Lung microvascular endothelial cell (primary cell): ENCODE data around the gene FGF14. TPM values are rescaled to one million over a fixed set of nuclear protein-coding genes. Genes with fewer than 3 reads are reported as not detected.
A peak's percentile ranks its signal among the peaks of the same experiment; 100 is the strongest.

Experiments
- DNase-seq, 2 donors: peaks; one replicate each; pipeline versions ENCODE4 v3.0.0 to v3.0.0-alpha.2; 2010; ENCODE audit warnings: low read depth in 2 of 2
- total RNA-seq: library from RNA; depleted of rRNA; stranded (reverse); fragments of >200 nt; gene quantifications from 2 replicates; pipeline ENCODE4 v1.2.1, GENCODE V29; 2014

FGF14 gene
- total RNA-seq, 1 donor from 2014 or later = 0.79 TPM

DNA sequence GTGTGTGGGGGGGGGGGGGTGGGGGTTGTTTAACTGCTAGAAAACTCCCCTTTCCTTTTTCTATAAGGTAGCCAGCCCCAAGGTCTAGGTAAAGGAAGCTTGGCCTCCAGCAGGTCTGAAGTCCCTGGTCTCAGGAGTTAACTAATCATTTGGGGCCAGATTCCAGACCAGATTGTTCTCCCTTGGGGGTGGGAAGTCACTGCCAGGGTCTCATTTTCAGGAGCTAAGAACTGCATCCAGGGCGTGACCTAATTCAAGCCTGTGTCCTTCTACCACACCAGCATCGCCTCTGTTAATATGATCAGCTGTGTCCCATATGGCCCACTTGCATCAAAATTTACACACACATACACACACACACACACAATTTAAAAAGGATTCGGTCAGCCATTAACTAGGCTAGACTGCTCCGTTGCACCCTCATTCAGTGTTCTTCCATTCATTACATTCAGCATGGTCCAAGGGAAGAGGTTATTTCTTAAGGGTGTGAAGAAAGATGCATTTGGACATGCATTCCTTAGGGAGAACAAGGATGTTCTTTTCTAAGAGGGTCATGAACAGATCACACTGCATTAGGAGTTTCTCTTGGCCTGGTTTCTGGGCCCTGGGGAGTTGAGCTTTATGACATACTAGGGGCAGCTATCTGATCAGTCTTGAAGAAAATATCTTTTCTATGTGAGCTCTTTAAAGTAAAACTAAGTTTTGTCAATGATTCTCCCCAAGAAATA, 91.0 kb downstream of the FGF14 start:
- DNase-seq = no peak

DNA sequence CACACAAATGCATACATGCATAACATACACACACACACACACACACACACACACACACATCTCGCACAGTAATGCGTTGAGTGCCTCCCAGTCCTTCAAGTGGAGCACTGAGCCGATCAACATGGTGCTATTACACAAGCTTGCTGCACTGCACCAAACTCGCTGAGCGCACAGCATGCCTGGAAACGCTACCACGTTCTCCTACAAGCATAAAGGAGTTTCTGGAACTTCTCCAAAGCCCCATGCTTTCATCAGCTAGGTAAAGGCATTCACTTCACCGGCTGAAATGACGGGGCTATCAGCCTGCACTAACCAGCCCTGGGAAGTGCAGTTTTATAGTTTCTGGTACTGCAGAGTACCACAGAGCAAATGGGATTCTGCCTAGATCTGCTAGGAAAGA, 92.7 kb downstream of the FGF14 start:
- DNase-seq = no peak

DNA sequence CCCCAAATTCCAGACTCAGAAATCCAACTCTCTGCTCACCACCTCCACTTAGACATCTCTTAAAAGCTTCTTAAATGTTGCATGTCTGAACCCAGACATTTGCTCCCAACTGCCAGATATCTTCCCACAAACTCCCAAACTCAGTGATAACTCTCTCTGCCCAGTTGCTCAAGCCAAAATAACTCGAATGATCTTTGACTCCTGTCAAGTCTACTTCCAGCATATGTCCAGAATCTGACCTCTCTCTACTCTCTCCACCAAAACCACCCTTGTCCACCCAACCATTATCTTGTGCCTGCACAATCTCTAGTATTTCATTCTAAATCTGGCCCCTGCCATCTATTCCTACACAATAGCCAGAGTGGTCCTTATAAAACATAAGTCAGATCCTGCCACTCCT, 99.3 kb downstream of the FGF14 start:
- DNase-seq = no peak

GRCh38 chr13:102300379-102300778, 101.5 kb downstream of the FGF14 start:
- no peak for DNase-seq

GRCh38 chr13:102299366-102299765, 102.5 kb downstream of the FGF14 start:
- DNase-seq = no peak

DNA sequence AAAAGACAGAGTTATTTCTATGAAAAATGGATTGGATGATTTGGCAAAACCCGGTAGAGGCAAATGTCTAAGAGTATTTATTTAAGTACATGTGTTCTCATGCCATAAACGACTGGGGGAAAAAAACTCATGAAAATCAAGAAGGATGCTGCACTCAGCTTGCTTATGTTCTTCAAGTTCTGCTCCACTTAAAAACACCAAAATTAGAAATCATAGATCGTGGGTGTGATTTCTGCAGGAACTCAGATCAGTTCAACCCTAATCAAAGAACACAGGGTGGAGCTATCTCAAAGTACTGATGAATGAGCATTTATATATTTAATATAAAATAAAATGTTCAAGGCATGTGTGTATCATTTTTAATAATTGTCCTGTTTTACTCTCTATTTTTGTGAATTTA, 103.8 kb downstream of the FGF14 start:
- DNase-seq = no peak

DNA sequence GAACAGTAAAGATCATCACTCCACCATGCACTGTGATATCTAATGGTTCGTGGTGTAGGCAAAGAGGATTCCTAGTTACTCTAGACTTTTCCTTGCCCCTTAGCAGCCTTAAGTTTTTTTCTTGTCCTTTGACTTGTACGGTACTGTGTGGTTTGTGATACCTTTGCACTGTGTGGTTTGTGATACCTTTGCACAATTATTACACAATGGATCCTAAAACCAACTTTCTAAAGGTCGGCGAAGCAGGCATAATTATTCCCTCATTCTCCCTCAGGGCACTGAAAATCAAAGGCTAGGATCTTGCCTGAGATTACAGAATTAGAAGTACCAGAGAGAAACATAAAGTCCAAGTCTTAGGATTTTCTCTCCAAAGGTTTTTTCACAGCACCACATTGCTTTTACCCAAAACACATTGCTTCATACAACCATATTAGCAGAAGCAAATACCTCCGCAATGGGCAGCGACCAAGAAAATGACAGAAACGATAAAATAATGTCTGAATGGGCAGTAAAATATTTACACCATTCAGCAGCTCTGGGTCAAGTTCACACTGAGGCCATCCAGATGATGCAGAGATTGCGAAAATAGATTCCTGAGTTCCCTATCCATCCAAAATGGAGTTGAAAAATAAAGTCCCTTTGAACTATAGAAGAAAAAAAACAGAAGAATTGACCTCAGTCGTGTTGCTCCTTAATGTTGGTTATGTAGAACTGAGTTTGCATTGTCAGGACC, 106.4 kb downstream of the FGF14 start:
- DNase-seq = no peak

DNA sequence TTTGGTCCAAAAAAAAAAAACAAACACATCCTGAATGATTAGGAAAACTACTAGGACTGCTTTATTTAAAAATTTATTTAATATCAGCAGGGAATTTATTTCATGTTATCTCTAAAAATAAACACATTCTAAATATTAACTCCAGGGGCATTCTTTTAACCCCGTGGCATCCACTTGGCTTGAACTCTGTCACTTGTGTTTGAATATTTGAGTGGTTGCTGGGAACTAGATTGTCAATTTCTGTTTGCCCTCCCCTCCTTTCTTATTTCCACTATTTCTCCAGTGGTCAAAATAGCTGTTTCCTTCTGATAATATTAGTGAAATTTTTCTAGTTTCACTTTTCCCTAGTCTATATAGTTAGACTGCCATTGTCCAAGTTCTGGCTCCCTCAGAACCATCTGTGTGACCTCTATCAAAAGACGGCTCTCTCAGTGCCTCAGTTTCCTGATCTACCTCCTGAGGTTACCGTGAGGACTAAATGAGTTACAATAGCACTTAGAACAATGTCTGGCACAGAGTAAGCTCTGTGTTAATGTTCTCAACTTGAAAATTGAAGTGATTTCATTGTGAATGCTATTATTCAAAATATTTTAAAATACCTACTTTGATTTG, 107.3 kb downstream of the FGF14 start:
- peak in 1 of 2 donors; percentile 34 for DNase-seq

DNA sequence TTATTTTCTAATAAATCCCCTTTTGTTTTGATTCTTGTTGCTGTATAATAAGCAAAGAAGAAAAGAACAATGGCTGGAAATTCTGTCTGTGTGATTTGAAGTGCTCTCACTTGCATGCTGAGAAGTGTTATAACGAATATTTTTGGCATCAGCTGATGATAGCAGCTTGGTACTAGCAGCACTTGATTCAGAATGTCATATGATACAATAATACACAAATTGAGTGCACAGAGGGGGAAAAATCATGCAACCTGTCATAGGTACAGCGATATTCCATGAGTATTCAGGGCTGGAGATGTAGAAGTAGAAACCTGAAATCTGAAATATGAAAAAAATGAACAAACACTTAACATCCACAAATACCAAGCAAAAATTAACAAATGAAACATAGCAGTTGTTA, 108.1 kb downstream of the FGF14 start:
- no peak for DNase-seq

DNA sequence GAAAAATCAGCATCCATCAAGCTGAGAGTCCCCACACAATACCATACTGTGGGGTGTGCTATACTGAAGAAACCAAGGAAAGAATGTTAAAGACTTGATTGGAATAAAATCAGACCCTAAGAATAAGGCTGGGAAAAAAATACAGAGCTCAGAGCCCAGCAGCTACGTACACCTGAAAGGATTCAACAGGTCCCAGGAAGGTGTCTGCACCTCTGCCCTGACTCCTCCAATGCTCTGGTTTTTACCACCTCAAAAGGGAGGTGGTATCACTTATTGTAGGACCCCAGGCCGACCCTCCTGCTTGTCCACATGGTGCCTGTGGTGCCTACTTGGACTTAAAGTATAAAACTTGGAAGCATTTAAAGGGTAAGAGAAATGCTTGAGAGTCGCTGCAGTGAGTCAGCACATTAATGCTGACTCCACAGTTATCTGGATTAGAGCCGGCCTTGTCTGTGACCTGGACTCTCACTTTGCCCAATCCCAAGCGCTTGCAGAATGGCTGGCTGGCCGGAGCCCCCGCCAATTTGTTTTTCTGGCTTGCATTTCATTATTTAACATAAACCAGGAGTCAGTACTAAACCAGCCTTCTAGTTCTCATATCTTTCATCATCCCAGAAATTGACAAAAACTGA, 110.1 kb downstream of the FGF14 start:
- DNase-seq = no peak

DNA sequence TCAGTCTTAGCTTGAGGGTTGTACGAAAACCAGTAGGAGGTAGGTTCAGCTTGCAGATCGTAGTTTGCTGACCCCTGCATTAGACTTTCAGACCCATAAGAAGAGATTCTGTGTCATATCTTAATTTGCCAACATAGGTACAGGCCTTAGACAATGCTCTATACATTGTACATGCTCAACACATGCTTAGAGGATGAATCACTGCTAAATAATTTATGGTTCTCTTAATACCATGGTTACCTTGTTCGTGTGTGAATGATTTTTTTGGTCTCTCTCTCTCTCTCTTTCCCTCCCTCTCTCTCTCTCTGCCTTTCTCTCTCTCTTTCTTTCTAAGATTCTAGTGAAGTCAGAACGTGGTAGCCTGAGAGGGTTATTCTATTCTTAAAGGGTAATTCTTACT, 112.2 kb downstream of the FGF14 start:
- DNase-seq = no peak

GRCh38 chr13:102286326-102286725, 115.5 kb downstream of the FGF14 start:
- no peak for DNase-seq

DNA sequence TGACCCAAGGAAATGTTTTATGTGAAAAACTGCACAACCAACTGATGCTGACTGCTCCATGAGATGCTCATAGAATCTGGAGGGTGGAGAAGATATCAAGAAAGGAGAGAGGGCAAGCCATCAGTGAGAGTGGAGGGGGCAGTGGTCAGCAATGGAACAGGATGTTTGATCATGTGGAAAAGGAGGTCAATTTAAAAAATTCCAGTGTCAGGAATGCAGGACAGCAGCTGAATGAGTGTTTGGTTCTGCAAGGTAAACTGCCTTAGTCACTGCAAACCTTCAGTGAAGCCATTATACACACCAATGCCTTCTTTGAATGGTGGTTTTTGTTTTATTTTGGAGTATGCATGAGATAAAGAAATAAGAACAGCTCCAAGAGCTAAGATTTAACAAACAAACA, 121.5 kb downstream of the FGF14 start:
- DNase-seq = no peak

- no peak for DNase-seq
Observed at GRCh38 chr13:102277286-102277685, 124.6 kb downstream of the FGF14 start.

- no peak for DNase-seq
Observed at GRCh38 chr13:102276404-102276803, 125.4 kb downstream of the FGF14 start.

GRCh38 chr13:102275969-102276368, 125.9 kb downstream of the FGF14 start:
- DNase-seq = no peak

DNA sequence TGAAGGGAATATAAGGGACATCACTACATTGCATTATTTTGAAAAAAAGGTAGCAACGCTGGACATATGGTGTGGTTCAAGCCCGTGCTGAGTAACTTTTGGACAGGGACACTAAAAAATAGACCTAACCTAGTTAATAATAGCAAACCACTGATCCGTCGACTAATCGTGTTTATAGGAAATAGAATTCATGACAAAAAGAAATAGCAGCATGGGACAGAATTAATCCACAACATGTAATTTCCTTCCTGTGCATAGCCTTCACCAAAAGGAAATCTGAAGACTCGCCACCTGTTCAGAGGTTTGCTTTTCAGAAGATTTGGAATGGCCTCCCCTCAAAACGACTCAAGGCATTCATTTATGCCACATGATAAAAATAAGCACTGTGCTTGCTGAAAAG, 128.7 kb downstream of the FGF14 start:
- DNase-seq = no peak

DNA sequence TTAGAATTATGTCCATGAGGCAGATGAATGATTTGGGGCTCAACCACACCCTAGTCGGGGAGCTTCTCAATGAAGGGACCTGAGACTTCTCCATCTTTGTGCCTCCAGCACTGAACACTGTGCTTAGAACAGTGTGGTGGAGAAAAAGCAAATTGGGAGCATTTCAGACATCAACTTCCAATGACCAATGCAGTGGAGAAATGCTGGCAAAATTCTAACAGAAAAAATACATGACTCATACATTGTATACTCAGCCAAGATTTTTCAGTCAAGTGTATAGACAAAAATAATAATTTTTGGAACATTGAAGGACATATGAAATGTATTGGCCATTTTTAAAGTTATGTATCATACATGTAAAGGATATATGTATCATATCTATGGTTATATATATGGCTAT, 134.7 kb downstream of the FGF14 start:
- DNase-seq = no peak

- DNase-seq = no peak
Observed at GRCh38 chr13:102261809-102262208, 140.0 kb downstream of the FGF14 start.

DNA sequence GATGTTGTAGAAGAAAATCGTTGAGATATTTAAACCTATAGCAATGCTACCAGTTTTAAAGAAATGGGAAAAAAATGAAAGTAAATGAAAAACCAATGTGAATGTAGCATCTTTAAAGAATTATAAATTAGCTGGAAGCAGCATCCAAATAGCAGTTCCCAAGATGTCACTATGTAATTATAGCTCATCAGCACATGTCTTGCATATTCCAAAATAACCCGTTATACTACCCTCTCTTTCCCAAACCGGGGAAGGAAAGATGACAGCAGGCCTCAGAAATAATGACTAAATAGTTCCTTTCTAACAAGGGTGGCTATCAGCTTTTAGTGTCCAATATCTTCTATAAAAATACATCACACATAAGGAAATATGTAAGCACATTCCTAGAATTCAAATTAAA, 140.5 kb downstream of the FGF14 start:
- DNase-seq = no peak

- no peak for DNase-seq
Observed at GRCh38 chr13:102260256-102260655, 141.6 kb downstream of the FGF14 start.

GRCh38 chr13:102255409-102255808, 146.4 kb downstream of the FGF14 start:
- DNase-seq = no peak
